ENCODE data around the gene GFPT1. TPM values are rescaled to one million over a fixed set of nuclear protein-coding genes. Genes with fewer than 3 reads are reported as not detected.

The GFPT1 gene
- polyA plus RNA-seq, 1 experiment, result 14.8 TPM

DNA sequence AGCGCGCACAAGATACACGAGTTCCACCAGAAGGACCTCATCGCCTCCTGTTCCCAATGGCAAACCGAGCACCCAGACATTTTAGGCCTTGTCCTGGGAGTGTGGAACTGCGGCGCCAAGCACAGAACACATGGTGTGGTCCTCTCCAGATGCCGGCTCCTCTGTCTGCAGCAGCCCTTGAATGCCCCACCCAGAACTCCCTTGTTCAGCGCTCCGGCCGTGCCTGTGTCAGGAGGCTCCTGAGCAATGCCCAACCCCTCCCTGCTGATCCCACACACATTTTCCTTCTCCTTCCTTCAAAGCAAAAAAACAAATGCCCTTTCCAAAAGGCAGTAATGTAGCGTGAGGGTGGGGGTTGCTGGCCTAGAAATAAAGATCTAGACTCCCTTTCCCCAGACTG lies 89.8 kb downstream of the GFPT1 start:
- DNase-seq (ENCODE audit: low read depth), result no peak
- Histone ChIP-seq H3K4me3 (ENCODE audit: low read depth, low read length) (no peak overlapping the region), H3K27me3 (ENCODE audit: control insufficient read depth, insufficient read depth, low read length) (no peaks in the 10 kb centered on the region), H3K36me3 (ENCODE audit: control insufficient read depth, insufficient read depth, low read length) (no peaks in the 10 kb centered on the region)
- ChIA-PET POLR2A (no interaction called here), CTCF (no interaction called here)
- TF ChIP-seq, protein P1, sequence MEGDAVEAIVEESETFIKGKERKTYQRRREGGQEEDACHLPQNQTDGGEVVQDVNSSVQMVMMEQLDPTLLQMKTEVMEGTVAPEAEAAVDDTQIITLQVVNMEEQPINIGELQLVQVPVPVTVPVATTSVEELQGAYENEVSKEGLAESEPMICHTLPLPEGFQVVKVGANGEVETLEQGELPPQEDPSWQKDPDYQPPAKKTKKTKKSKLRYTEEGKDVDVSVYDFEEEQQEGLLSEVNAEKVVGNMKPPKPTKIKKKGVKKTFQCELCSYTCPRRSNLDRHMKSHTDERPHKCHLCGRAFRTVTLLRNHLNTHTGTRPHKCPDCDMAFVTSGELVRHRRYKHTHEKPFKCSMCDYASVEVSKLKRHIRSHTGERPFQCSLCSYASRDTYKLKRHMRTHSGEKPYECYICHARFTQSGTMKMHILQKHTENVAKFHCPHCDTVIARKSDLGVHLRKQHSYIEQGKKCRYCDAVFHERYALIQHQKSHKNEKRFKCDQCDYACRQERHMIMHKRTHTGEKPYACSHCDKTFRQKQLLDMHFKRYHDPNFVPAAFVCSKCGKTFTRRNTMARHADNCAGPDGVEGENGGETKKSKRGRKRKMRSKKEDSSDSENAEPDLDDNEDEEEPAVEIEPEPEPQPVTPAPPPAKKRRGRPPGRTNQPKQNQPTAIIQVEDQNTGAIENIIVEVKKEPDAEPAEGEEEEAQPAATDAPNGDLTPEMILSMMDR (IDR thresholded peaks at IDR 0.05; ENCODE audit: insufficient read depth, low read depth, low read length), result no peak

DNA sequence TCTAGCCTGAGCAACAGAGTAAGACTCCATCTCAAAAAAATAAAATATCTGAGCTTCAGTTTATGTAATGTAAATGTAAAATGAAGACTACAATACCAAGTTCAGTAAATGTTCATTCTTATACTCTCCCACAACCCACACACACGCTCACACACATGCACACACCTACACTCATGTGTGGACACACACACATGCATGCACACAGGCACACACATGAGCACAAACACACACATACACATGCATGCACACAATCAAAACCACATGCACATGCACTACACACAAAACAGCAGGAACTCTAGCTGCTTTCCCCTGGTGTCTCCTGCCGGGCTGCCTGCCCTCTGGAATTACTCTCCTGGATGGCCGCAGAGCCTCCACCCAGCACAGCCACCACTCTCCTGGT lies 90.6 kb downstream of the GFPT1 start:
- Histone ChIP-seq H3K4me3 (ENCODE audit: low read depth, low read length) (no peak overlapping the region), H3K27me3 (ENCODE audit: control insufficient read depth, insufficient read depth, low read length) (no peaks in the 10 kb centered on the region), H3K36me3 (ENCODE audit: control insufficient read depth, insufficient read depth, low read length) (no peaks in the 10 kb centered on the region)
- TF ChIP-seq, protein P1 (IDR thresholded peaks at IDR 0.05; ENCODE audit: insufficient read depth, low read depth, low read length), result no peak
- POLR2A ChIA-PET, result no interaction called here
- CTCF ChIA-PET, result no interaction called here
- DNase-seq (ENCODE audit: low read depth), result no peak

DNA sequence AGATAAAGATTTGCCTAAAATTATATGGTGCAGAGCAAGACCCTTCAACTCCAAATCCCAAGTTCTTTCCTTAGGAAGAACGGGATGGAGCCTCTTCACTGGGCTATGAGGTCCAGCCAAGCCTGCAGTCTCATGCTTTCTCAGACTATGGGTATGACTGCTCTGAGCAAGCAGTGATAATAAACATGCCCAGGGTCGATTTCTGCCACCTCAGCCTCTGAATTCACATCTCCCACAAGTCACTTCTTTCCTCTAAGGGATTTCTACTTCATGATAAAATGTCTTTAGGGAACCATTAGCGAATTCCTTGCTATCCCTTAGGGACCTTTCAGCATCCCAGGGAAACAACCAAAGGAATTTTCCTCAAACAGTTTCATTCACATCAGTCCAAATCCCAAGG lies 94.8 kb downstream of the GFPT1 start:
- ChIA-PET POLR2A (no interaction called here), CTCF (no interaction called here)
- DNase-seq (ENCODE audit: low read depth), result no peak
- Histone ChIP-seq H3K27me3 (ENCODE audit: control insufficient read depth, insufficient read depth, low read length) (no peaks in the 10 kb centered on the region), H3K4me3 (ENCODE audit: low read depth, low read length) (no peak overlapping the region), H3K36me3 (ENCODE audit: control insufficient read depth, insufficient read depth, low read length) (no peaks in the 10 kb centered on the region)
- TF ChIP-seq, protein P1 (IDR thresholded peaks at IDR 0.05; ENCODE audit: insufficient read depth, low read depth, low read length), result no peak

DNA sequence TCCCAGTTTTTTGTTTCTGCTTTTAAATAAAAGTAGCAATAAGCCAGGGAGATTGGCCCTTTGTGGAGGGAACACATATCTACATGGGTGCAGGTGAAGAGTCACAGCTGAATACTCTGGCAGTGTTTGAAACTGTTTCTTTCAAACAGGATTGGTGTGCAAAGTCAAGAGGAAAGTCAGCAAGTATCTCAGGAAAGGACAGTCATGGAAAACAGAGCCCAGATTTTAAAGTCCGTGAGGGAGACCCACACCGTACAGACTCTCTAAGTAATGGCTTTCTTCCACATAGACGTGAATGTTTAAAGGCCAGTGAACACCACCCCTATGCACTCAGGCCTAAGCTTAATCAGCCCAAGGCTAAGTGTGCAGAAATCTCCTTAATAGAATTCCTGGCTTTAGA lies 95.3 kb downstream of the GFPT1 start:
- TF ChIP-seq, protein P1 (IDR thresholded peaks at IDR 0.05; ENCODE audit: insufficient read depth, low read depth, low read length), result no peak
- Histone ChIP-seq H3K36me3 (ENCODE audit: control insufficient read depth, insufficient read depth, low read length) (no peaks in the 10 kb centered on the region), H3K27me3 (ENCODE audit: control insufficient read depth, insufficient read depth, low read length) (no peaks in the 10 kb centered on the region), H3K4me3 (ENCODE audit: low read depth, low read length) (no peak overlapping the region)
- no peak for DNase-seq (ENCODE audit: low read depth)
- ChIA-PET CTCF (no interaction called here), POLR2A (no interaction called here)

DNA sequence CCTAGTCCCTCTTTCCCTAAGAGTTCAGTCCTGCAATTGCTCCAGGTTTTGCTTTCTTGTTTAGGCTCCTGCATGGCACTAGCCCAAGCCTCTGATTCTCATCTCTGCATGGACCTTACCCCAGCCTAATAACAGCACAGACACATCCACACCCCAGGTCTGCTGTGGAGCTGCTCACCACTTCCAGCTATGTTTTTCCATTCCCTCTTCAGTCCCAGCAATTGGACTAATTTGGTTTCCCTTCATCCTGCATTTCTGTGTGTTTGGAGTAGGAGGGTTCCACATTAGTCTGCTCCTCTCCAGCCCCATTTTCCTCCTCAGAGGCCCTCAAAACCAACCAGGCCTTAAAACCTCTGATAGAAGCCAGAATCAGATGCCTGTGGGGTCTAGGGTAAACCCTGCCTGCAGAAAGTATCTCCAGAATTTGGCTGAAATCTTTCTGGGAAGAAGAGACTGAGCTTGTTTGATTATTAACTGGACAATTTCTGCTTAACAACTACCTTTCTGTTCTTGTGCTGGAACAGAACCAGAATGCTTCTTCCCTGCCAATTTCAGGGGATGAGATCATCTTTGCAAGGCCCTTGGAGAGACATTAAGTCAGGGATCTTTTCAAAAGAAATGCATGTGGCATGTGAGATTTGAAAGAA lies 95.9 kb downstream of the GFPT1 start:
- Histone ChIP-seq H3K27me3 (ENCODE audit: control insufficient read depth, insufficient read depth, low read length) (no peaks in the 10 kb centered on the region), H3K36me3 (ENCODE audit: control insufficient read depth, insufficient read depth, low read length) (no peaks in the 10 kb centered on the region), H3K4me3 (ENCODE audit: low read depth, low read length) (no peak overlapping the region)
- ChIA-PET POLR2A (no interaction called here), CTCF (no interaction called here)
- TF ChIP-seq, protein P1 (IDR thresholded peaks at IDR 0.05; ENCODE audit: insufficient read depth, low read depth, low read length), result no peak
- DNase-seq (ENCODE audit: low read depth), result no peak
